Dedifferentiated amniotic fluid mesenchymal stem cell (primary cell): ENCODE data around the gene GTF2H2.
"Not testable (repeated sequence)": the region's sequence is repeated elsewhere in the genome, so short reads cannot be mapped to it uniquely, and the experiment has no call there.

Experiments used
- DNase-seq: peaks from one replicate; pipeline ENCODE4 v3.0.0-alpha.2; 2016; ENCODE audit errors: extremely low spot score

The GTF2H2 gene

GRCh38 chr5:71067262-71067928 is at the start of gene GTF2H2:
GTF2H2 (minus strand) TSS chr5:71067676; CDS start chr5:71062763, 4,913 bp downstream.
- not testable (repeated sequence) for DNase-seq

GRCh38 chr5:71109730-71110275 is 42.3 kb upstream of the GTF2H2 start:
- not testable (repeated sequence) for DNase-seq

DNA sequence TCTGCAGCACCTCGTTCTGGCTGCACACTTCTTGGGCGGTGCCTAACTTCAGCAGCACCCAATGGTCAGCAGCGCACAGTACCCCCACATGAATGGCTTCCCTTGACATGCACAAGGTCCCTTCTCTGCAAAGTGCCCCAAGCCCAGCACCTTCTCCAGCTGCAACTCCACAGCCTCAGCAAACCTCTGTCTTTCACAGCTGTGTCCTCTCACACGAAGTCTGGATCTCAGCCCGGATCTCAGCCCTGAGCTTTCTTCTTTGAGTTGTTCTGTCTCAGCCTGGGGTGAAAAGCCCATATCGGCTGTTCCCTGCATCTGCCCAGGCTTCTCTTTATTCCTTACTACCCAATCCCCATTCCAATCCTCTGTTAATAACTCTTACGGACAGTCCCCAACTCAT is 32.5 kb upstream of the GTF2H2 start:
- not testable (repeated sequence) for DNase-seq

GRCh38 chr5:71097930-71098203 is 30.4 kb upstream of the GTF2H2 start:
- DNase-seq, result not testable (repeated sequence)

GRCh38 chr5:71097173-71097929 is 29.9 kb upstream of the GTF2H2 start:
- DNase-seq, result peak; percentile 8

DNA sequence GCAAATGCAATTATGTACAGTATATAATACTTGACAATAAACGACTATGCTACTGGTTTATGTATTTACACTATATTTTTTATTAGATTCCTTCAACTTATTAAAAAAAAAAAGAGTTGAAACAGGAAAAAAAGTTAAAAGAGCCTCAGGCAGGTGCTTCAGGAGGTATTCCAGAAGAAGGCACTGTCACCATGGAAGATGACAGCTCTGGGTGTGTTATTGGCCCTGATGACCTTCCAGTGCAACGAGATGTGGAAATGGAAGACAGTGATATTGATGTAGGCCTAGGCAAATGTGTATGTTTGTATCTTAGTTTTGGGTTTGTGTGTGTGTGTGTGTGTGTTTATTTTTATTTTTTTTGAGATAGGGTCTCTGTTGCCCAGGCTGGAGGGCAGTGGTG is 22.3 kb upstream of the GTF2H2 start:
- not testable (repeated sequence) for DNase-seq

DNA sequence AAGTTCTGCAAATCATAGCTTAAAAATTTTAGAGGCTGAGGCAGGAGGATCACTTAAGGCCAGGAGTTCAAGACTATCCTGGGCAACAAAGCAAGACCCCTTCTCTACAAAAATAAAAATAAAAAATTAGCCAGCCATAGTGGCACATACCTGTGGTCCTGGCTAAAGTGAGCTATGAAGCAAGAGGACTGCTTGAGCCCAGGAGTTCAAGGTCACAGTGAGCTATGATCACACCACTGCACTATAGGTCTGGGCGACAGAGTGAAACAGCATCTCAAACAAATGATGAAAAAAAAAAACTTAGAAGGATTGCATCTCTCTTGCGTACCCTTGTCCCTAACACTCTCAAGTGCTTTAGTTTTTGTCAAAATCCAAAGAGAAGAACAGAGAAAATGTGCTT is 21.3 kb upstream of the GTF2H2 start:
- DNase-seq, result not testable (repeated sequence)

DNA sequence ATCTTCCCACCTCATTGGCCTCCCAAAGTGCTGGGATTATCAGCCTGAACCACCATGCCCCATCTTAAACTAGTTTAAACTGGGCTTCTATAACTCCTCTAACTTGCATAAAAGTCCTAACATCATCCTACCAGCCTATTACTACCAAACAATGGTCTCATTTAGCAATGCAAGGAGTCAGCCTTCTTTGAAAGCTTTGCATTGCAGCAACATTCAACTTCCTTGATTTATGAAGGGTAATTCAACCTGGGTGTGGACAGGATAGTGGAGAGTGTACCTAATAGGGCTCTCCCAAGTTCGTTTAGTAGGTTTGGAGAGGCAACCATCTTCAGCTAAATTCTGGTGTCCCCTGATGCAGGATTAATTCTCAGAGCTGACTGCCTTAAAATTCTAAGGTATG is 18.7 kb upstream of the GTF2H2 start:
- DNase-seq, result not testable (repeated sequence)

DNA sequence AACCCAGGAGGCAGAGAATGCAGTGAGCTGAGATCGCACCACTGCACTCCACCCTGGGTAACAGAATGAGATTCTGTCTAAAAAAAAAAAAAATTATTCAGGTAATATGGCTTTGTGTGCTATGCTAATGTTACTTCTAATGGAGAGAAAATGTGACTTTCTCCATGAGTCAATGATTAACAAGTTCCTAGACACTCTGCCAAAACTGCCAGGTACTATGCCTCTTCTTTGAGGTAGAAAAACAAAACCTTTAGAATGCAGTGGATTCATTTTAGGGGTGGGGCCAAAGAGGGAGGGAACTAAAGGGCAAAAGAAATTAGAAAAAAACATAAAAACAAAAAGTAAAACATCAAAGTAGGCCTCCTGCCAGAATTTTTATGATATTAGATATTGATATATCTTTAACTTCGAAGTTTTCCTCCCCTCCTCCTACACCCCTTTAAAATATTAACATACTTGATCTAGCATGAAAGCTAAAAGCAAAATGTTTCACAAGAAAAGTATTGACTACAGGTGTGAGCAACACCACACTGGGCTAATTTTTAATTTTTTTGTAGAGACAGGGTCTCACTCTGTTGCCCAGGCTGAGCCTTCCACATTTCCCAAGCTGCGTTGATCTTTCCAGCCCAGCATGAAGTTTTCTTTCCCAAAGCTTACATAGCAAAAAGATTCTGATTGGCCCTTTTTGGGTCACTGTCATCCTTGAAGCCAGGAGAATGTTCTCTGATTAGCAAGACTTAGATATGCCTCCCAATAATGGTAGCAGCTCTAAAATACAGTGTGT is 17.0 kb upstream of the GTF2H2 start:
- DNase-seq, result not testable (repeated sequence)

DNA sequence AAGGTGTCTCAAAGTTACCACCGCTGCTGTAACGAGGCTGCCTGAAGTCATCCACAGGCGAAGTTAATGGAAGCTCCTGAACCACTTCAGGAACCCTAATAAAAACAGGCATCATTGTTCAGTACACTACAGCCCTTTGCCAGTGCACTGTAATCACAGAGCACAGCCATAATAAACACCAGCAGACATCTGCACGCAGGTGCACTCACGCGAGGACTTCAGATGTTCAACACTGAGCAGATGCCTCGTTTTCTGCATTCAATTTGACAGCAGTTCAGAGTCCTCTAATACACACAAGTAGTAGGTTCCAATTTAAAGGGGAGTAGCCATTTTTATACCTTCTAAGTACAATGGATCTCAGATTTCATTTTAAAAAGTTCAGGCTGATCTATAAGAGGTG is 15.4 kb upstream of the GTF2H2 start:
- not testable (repeated sequence) for DNase-seq

GRCh38 chr5:71082340-71082739 is 14.9 kb upstream of the GTF2H2 start:
- not testable (repeated sequence) for DNase-seq

DNA sequence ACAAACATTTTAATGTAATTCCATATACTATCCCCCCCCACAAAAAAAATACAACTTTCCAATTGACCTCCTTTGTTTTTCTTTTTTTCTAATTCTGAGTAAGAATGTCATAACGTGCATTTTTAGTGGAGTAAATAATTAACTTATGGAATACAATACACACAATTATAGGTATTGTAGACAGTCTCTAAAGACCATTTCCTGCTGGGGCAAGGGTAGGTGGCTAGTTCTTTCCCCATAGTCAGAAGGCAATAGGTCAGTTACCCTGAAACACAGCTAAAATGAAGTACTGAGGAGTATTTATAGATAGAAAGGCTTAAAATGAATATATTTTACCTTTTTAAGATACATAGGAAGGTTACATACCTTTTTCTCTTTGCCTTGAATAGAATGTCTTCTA is 6.2 kb downstream of the GTF2H2 start:
- DNase-seq, result not testable (repeated sequence)

DNA sequence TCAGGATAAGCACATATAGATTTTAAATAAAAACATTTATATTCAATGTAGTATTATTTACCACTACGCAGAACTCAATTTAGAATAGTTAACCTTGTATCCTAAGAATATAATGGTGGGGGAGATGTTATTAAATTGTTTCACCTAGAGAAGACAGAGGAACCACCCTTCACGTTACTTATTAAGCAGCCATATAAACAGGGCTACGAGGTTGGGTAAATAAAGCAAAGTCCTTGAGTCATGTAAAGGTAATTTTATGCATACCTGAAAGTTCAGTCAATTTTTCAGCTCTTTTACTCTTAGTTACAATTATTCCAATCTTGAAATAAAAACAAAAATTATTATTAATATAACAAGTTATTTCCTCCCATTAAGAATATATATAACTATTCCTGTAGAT is 8.1 kb downstream of the GTF2H2 start:
- DNase-seq, result not testable (repeated sequence)

GRCh38 chr5:71044808-71045207 is 22.7 kb downstream of the GTF2H2 start:
- DNase-seq, result not testable (repeated sequence)

DNA sequence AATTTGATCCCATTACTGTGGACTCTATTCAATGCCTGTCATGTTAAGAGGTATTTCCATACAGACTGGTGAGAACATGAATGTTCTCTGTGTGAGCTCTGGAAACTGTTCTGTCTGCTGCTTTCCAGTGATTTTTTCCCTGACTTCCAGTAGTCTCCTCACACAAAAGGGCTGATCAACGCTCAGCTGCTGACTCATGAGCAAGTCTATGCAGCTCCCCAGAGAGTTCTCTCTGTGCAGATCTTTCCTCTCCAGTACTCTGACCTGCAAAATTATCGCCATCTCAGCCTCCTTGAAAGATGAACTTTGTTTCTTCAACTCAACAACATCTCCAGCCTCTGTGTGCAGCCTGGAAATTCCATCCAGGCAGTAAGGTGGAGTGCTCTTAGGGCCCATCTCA is 23.3 kb downstream of the GTF2H2 start:
- DNase-seq, result not testable (repeated sequence)

- DNase-seq, result not testable (repeated sequence)
Observed at GRCh38 chr5:71031046-71031776, 36.3 kb downstream of the GTF2H2 start.

DNA sequence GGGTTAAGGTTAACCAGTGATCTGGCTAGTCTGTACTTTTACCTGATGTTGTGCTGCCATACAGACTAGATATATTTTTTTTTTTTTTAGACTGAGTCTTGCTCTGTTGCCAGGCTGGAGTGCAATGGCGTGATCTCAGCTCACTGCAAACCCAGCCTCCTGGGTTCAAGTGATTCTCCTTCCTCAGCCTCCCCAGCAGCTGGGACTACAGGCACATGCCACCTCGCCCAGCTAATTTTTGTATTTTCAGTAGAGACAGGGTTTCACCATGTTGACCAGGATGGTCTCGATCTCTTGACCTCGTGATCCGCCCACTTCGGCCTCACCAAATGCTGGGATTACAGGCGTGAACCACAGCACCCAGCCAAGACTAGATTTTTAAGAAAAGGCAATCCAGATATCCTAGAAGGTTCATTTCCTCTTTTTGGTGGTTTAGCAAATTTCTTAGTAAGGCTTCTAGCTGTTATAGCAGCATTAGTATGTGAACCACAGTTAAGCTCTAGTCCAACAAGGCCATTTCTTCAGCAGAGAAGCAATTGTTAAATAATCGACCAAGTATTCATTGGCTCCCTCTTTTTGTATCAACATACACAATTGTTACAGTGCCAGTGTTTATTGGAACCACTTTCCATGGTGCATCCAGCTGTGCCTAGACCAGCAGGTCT is 42.1 kb downstream of the GTF2H2 start, which contains the start of gene NAIP:
Gene NAIP, minus strand, starts transcription at position 51 of the 665 bp plus-strand sequence. CDS start 12,424 bp downstream, outside the sequence.
- not testable (repeated sequence) for DNase-seq

GRCh38 chr5:71020643-71021042 is 46.8 kb downstream of the GTF2H2 start:
- not testable (repeated sequence) for DNase-seq

GRCh38 chr5:71018376-71019005 is 49.0 kb downstream of the GTF2H2 start:
- not testable (repeated sequence) for DNase-seq

DNA sequence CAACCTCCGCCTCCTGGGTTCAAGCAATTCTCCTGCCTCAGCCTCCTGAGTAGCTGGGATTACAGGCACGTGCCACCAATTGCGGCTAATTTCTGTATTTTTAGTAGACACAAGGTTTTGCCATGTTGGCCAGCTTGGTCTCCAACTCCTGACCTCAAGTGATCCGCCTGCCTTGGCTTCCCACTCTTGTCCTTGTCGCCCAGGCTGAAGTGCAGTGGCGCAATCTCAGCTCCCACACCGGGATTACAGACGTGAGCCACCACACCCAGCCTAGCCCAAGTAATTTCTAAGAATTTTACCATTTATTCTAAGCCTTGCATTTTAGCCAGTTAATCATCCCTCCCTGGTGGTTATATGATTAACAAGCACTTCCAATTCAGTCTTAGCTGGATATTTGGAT is 53.3 kb downstream of the GTF2H2 start:
- peak; percentile 13 for DNase-seq
